ENCODE measurements around the gene TTR.

The TTR gene

GRCh38 chr18:31578126-31578525 lies 13.6 kb upstream of the TTR start:
- no peak for DNase-seq (ENCODE audit: low read depth in 2 of 2, low spot score in 1 of 2)

- no peak for DNase-seq (ENCODE audit: low read depth in 2 of 2, low spot score in 1 of 2)
Observed at GRCh38 chr18:31579375-31579774, 12.3 kb upstream of the TTR start.

GRCh38 chr18:31581498-31582197 lies 10.0 kb upstream of the TTR start:
- DNase-seq (ENCODE audit: low read depth in 2 of 2, low spot score in 1 of 2) = no peak

GRCh38 chr18:31583185-31583854 lies 8.4 kb upstream of the TTR start:
- DNase-seq (ENCODE audit: low read depth in 2 of 2, low spot score in 1 of 2) = no peak

GRCh38 chr18:31585991-31586390 lies 5.7 kb upstream of the TTR start:
- DNase-seq (ENCODE audit: low read depth in 2 of 2, low spot score in 1 of 2) = no peak

- DNase-seq (ENCODE audit: low read depth in 2 of 2, low spot score in 1 of 2) = no peak
Observed at GRCh38 chr18:31586616-31587015, 5.1 kb upstream of the TTR start.

- DNase-seq (ENCODE audit: low read depth in 2 of 2, low spot score in 1 of 2) = no peak
Observed at GRCh38 chr18:31587529-31587928, 4.1 kb upstream of the TTR start.

GRCh38 chr18:31590570-31590969 lies 1.1 kb upstream of the TTR start:
- DNase-seq (ENCODE audit: low read depth in 2 of 2, low spot score in 1 of 2) = no peak

- DNase-seq (ENCODE audit: low read depth in 2 of 2, low spot score in 1 of 2) = no peak
Observed at GRCh38 chr18:31591113-31591512, 564 bp upstream of the TTR start.

- no peak for DNase-seq (ENCODE audit: low read depth in 2 of 2, low spot score in 1 of 2)
Observed at GRCh38 chr18:31592506-31593157, 955 bp downstream of the TTR start.

- DNase-seq (ENCODE audit: low read depth in 2 of 2, low spot score in 1 of 2) = no peak
Observed at GRCh38 chr18:31595121-31595771, 3.6 kb downstream of the TTR start.

GRCh38 chr18:31596081-31596872 lies 4.6 kb downstream of the TTR start:
- DNase-seq (ENCODE audit: low read depth in 2 of 2, low spot score in 1 of 2) = no peak

GRCh38 chr18:31598021-31598805 lies 6.5 kb downstream of the TTR start:
- DNase-seq (ENCODE audit: low read depth in 2 of 2, low spot score in 1 of 2) = no peak

- DNase-seq (ENCODE audit: low read depth in 2 of 2, low spot score in 1 of 2) = no peak
Observed at GRCh38 chr18:31603315-31603714, 11.6 kb downstream of the TTR start.

GRCh38 chr18:31606265-31606664 lies 14.6 kb downstream of the TTR start:
- no peak for DNase-seq (ENCODE audit: low read depth in 2 of 2, low spot score in 1 of 2)

GRCh38 chr18:31607384-31607783 lies 15.7 kb downstream of the TTR start:
- DNase-seq (ENCODE audit: low read depth in 2 of 2, low spot score in 1 of 2) = no peak

GRCh38 chr18:31609886-31610285 lies 18.2 kb downstream of the TTR start:
- no peak for DNase-seq (ENCODE audit: low read depth in 2 of 2, low spot score in 1 of 2)

GRCh38 chr18:31610286-31611205 lies 18.9 kb downstream of the TTR start:
- no peak for DNase-seq (ENCODE audit: low read depth in 2 of 2, low spot score in 1 of 2)

- no peak for DNase-seq (ENCODE audit: low read depth in 2 of 2, low spot score in 1 of 2)
Observed at GRCh38 chr18:31611511-31611910, 19.8 kb downstream of the TTR start.
